GM12891 (cell line): ENCODE measurements around the gene CLN3.
"Not testable (repeated sequence)": the region's sequence is repeated elsewhere in the genome, so short reads cannot be mapped to it uniquely, and the experiment has no call there.

Experiments
- DNase-seq: peaks from one replicate; pipeline ENCODE4 v3.0.0; 2011; ENCODE audit warnings: low spot score; ENCODE audit not compliant: insufficient read length
- FAIRE-seq: peaks from 2 replicates; lab custom pipeline; 2011; peaks lifted over from hg19 to GRCh38; lab: Jason Lieb, UNC
- PAX5 ChIP-seq: IDR thresholded peaks from 2 replicates; pipeline ENCODE4 v1.6.1; 2011; ENCODE audit warnings: low read length, moderate library complexity, mild to moderate bottlenecking; ENCODE audit not compliant: insufficient read depth, severe bottlenecking
- POLR2A ChIP-seq: IDR thresholded peaks from 2 replicates; pipeline ENCODE4 v1.6.1; 2011; ENCODE audit warnings: low read depth, low read length, control low read depth
- POLR2AphosphoS5 ChIP-seq: IDR thresholded peaks from 2 replicates; pipeline ENCODE4 v1.6.1; 2011; ENCODE audit warnings: low read depth, low read length, control low read depth
- POU2F2 ChIP-seq: IDR thresholded peaks from 2 replicates; pipeline ENCODE4 v1.6.1; 2011; ENCODE audit warnings: low read depth, mild to moderate bottlenecking, control low read depth, low read length, moderate library complexity
- SPI1 ChIP-seq: IDR thresholded peaks from 2 replicates; pipeline ENCODE4 v1.6.1; 2011; ENCODE audit warnings: low read depth, low read length, control low read depth
- TAF1 ChIP-seq: IDR thresholded peaks from 2 replicates; pipeline ENCODE4 v1.6.1; 2011; ENCODE audit warnings: low read depth, low read length, control low read depth

The CLN3 gene

DNA sequence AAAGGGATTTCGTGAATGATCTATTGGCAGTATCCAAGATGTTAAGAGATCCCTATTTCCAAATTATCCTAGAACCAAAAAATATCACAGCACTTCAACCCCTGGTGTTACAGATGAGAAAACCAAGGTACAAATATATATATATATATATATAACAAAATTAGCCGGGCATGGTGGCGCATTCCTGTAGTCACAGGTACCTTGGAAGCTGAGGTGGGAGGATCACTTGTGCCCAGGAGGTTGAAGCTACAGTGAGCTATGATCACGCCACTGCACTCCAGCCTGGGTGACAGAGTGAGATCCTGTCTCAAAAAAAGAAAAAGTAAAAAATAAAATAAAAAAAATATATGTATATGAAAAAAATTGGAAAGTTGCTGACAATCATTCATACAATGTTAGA, 637 bp upstream of the CLN3 start:
- DNase-seq (no peak), FAIRE-seq (no peak)
- no peak for TF ChIP-seq POLR2A
- TF ChIP-seq POU2F2 = no peak
- no peak for TF ChIP-seq POLR2AphosphoS5
- TF ChIP-seq TAF1 = no peak
- TF ChIP-seq PAX5 = no peak
- no peak for TF ChIP-seq SPI1

GRCh38 chr16:28491230-28491969, 474 bp downstream of the CLN3 start:
- TF ChIP-seq SPI1 (0 out of 2 replicates have a peak, but pooled peaks have one; percentile 31), POLR2AphosphoS5 (no peak)
- no peak for DNase-seq
- no peak for FAIRE-seq

DNA sequence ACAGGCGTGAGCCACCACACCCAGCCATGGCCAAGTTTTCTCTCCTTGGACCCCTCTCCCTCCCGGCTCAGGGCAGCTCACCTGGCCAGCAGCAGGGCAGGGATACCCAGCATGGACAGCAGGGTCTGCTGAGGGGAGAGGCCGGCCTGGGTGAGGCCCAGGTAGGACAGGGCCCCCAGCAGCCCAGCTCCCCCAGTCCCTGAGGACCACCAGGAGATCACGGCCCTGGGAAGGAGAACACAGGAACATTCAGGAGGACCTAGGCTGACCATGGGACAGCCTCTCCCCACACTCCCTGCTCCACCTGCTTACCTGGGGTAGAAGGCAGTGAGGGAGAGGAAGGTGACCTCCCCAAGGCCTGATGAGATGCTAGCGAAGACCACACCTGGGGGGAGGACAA, 5.6 kb downstream of the CLN3 start:
- FAIRE-seq = no peak
- TF ChIP-seq POU2F2 (no peak), POLR2AphosphoS5 (no peak), PAX5 (no peak), TAF1 (no peak), SPI1 (no peak), POLR2A (no peak)
- no peak for DNase-seq

- not testable (repeated sequence) for FAIRE-seq
Measured at GRCh38 chr16:28483361-28483760, 8.5 kb downstream of the CLN3 start.

GRCh38 chr16:28482026-28482425, 9.8 kb downstream of the CLN3 start:
- DNase-seq (no peak), FAIRE-seq (no peak)
- TF ChIP-seq PAX5 (no peak), POU2F2 (no peak), POLR2A (no peak), SPI1 (no peak), TAF1 (no peak), POLR2AphosphoS5 (no peak)

More at GRCh38 chr16:28483361-28483760, 8.5 kb downstream of the CLN3 start:
- DNase-seq = not testable (repeated sequence)

- DNase-seq = no peak
- TF ChIP-seq POLR2AphosphoS5 (no peak), PAX5 (no peak), TAF1 (no peak), SPI1 (no peak), POLR2A (no peak), POU2F2 (no peak)
- FAIRE-seq = no peak
Measured at GRCh38 chr16:28478506-28479180, 13.2 kb downstream of the CLN3 start.

- no peak for TF ChIP-seq POU2F2
- no peak for TF ChIP-seq POLR2A
- TF ChIP-seq POLR2AphosphoS5 = no peak
- no peak for TF ChIP-seq TAF1
- TF ChIP-seq PAX5 = no peak
- TF ChIP-seq SPI1 = no peak
- DNase-seq (no peak), FAIRE-seq (no peak)
Measured at GRCh38 chr16:28477311-28477920, 14.5 kb downstream of the CLN3 start.

DNA sequence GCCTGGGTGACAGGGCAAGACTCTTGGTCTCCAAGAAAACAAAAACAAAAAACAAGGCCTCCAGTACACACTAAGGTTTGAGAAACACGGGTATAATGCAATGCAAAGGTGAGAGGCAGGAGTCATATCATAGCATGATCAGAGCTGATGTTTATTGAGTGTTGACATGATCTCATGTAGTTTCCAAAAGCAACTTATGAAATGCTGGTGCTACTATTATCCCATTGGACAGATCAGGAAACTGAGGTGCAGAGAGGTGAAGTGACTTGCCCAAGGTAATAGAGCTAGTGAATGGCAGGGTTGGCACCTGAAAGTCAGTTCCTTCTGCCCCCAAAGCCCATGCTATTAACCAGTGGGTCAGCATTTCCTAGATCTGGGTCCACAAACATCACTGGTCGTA, 16.7 kb downstream of the CLN3 start:
- FAIRE-seq = no peak
- TF ChIP-seq PAX5 (no peak), POLR2AphosphoS5 (no peak), SPI1 (no peak), POLR2A (no peak), TAF1 (no peak), POU2F2 (no peak)
- DNase-seq = no peak

DNA sequence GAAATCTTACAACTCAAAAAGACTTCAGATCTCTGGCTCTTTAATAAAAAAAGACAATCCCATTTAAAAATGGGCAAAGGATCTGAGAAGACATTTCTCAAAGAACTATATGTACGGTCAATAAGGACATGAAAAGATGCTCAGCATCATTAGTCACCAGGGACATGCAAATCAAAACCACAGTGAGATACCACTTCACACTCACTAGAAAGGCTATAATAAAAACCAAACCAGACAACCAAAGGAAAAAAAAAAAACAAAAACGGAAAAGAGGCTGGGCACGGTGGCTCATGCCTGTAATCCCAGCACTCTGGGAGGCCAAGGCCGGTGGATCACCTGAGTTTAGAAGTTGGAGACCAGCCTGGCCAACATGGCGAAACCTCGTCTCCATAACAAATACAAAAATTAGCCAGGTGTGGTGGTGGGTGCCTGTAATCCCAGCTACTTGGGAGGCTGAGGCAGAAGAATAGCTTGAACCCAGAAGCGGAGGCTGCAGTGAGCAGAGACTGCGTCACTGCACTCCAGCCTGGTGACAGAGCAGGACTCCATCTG, 18.1 kb downstream of the CLN3 start:
- TF ChIP-seq POLR2AphosphoS5 (no peak), POLR2A (no peak), POU2F2 (no peak), TAF1 (no peak), SPI1 (no peak), PAX5 (no peak)
- no peak for FAIRE-seq
- DNase-seq = no peak

GRCh38 chr16:28447081-28447480, 44.8 kb downstream of the CLN3 start:
- FAIRE-seq, DNase-seq: not testable (repeated sequence)

DNA sequence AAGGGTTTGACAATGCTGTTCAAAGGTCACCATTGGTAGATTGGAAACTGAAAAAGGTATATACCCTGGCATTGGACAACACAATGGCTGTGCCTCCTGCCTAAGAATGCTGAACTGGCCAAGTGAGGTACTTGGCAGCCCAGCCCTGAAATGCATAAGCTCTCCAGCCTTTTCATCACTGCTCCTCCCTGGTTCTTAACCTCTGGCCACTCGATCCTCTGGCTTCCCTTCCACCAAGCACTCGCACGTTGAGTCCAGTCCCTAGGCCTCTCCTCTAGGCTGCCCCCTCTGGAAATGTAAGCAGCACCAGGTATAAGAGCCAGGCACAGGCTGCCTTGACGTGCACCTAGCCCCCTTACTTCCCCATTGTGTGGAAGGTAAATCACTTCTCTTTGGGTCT, 45.5 kb downstream of the CLN3 start:
- not testable (repeated sequence) for DNase-seq, FAIRE-seq

GRCh38 chr16:28443943-28444342, 47.9 kb downstream of the CLN3 start:
- DNase-seq, FAIRE-seq: not testable (repeated sequence)

GRCh38 chr16:28438899-28439298, 53.0 kb downstream of the CLN3 start:
- DNase-seq, FAIRE-seq: not testable (repeated sequence)

DNA sequence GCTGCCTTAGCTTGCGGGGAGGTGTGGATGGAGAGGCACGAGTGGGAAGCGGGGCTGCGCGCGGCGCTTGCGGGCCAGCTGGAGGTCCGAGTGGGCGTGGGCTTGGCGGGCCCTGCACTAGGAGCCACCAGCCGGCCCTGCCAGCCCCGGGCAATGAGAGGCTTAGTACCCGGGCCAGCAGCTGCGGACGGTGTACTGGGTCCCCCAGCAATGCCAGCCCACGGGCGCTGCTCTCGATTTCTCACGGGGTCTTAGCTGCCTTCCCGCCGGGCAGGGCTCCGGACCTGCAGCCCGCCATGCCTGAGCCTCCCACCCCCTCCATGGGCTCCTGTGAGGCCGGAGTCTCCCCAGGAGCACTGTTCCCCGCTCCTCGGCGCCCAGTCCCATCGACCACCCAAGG, 56.5 kb downstream of the CLN3 start:
- not testable (repeated sequence) for FAIRE-seq, DNase-seq
